ENCODE data around the gene GNG4.

DNA sequence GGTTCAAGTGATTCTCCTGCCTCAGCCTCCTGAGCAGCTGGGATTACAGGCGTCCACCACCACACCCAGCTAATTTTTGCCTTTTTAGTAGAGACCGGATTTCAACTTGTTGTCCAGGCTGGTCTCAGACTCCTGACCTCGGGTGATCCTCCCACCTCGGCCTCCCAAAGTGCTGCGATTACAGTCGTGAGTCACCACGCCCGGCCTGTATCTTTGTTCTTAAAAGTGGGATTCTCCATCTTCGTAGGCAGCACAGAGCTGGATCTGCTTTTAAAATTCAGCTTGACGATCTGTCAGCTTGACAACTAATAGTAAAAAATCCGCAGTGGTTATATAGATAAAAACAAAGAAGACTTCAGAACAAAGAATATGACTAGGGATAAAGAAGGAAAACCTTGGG, 2.8 kb upstream of the GNG4 start:
- TF ChIP-seq PAX5 (IDR thresholded peaks at IDR 0.05; ENCODE audit: insufficient read depth, low read length, severe bottlenecking) (no peak), POLR2A (IDR thresholded peaks at IDR 0.05; ENCODE audit: low read depth, low read length) (no peak), SPI1 (IDR thresholded peaks at IDR 0.05; ENCODE audit: low read depth, low read length) (no peak), POLR2AphosphoS5 (IDR thresholded peaks at IDR 0.05; ENCODE audit: low read depth, low read length) (no peak), TAF1 (IDR thresholded peaks at IDR 0.05; ENCODE audit: low read depth, low read length) (no peak)
